A673 (cell line): ENCODE data around the gene ZMIZ2. TPM values are rescaled to one million over a fixed set of nuclear protein-coding genes. Genes with fewer than 3 reads are reported as not detected.
"Not testable (repeated sequence)": the region's sequence is repeated elsewhere in the genome, so short reads cannot be mapped to it uniquely, and the experiment has no call there.

Source experiments
- BruUV-seq: library from RNA; stranded (reverse); fragments of 400-500 nt; replicated peaks from 2 replicates; lab custom pipeline; 2021; lab: Mats Ljungman, UMichigan
- CTCF ChIA-PET: fragments of 300-600 bp; sonication (Branson Sonifier 250); formaldehyde crosslinking; loops from one replicate; lab custom pipeline; 2022; ENCODE audit warnings: antibody characterized with exemption; lab: Charles Lee
- POLR2A ChIA-PET: fragments of 300-600 bp; sonication (Branson Sonifier 250); formaldehyde crosslinking; loops from one replicate; lab custom pipeline; 2022; ENCODE audit warnings: antibody characterized with exemption; ENCODE audit not compliant: low non-redundant PET; lab: Charles Lee
- DNase-seq: peaks from one replicate; pipeline ENCODE4 v3.0.0-alpha.2; 2015; ENCODE audit warnings: low spot score
- H3K27ac ChIP-seq: fragments of 200-600 bp; sonication (generic); 2 replicates; pipeline ENCODE4 v1.5.1; 2016; ENCODE audit warnings: mixed run types, low read depth, mild to moderate bottlenecking, mixed read lengths, antibody characterized with exemption, low read length; ENCODE audit not compliant: poor library complexity, severe bottlenecking
- H3K27me3 ChIP-seq: fragments of 200-600 bp; sonication (generic); replicated peaks from 2 replicates; pipeline ENCODE4 v1.6.1; 2017; ENCODE audit warnings: mixed run types, low read depth, mild to moderate bottlenecking, mixed read lengths, antibody characterized with exemption, low read length; ENCODE audit not compliant: insufficient read depth, poor library complexity
- H3K36me3 ChIP-seq: fragments of 200-600 bp; sonication (generic); 2 replicates; pipeline ENCODE4 v1.6.1; 2016; ENCODE audit warnings: mixed run types, mild to moderate bottlenecking, mixed read lengths, antibody characterized with exemption, low read length; ENCODE audit not compliant: insufficient read depth, poor library complexity, severe bottlenecking
- H3K4me1 ChIP-seq: fragments of 200-600 bp; sonication (generic); 2 replicates; pipeline ENCODE4 v1.6.1; 2017; ENCODE audit warnings: mixed run types, mild to moderate bottlenecking, mixed read lengths, antibody characterized with exemption, low read length; ENCODE audit not compliant: insufficient read depth, poor library complexity, severe bottlenecking
- H3K4me3 ChIP-seq: fragments of 200-600 bp; sonication (generic); 2 replicates; pipeline ENCODE4 v1.5.1; 2016; ENCODE audit warnings: low read depth, mixed run types, mild to moderate bottlenecking, mixed read lengths, low read length; ENCODE audit not compliant: poor library complexity, severe bottlenecking
- H3K9me3 ChIP-seq: fragments of 200-600 bp; sonication (generic); 2 replicates; pipeline ENCODE4 v1.6.1; 2016; ENCODE audit warnings: mixed run types, low read depth, mild to moderate bottlenecking, mixed read lengths, antibody characterized with exemption, low read length; ENCODE audit not compliant: poor library complexity, severe bottlenecking
- CTCF ChIP-seq: fragments of 300-800, 200-600 bp; sonication (generic); conservative IDR thresholded peaks from 2 replicates; pipeline ENCODE4 v1.5.1; 2017; ENCODE audit warnings: low read depth, mild to moderate bottlenecking, antibody characterized with exemption, low read length, moderate library complexity, mixed read lengths
- EZH2 ChIP-seq: fragments of 200-600 bp; sonication (generic); IDR thresholded peaks from 2 replicates; pipeline ENCODE4 v1.6.1; 2017; ENCODE audit warnings: borderline replicate concordance, low read depth, mild to moderate bottlenecking, mixed read lengths, antibody characterized with exemption, low read length; ENCODE audit not compliant: poor library complexity, severe bottlenecking
- intact Hi-C: fragments of 100-400 bp; cut with micrococcal nuclease; formaldehyde crosslinking; loops from one replicate; pipeline ENCODE4 v1.10.0; 2022; ENCODE audit not compliant: unreplicated experiment
- total RNA-seq: library from RNA; stranded (reverse); gene quantifications from 2 replicates; pipeline ENCODE4 v1.2.3, GENCODE V29; 2021

Gene ZMIZ2
- total RNA-seq, 1 experiment from 2014 or later, result 114 TPM

- Histone ChIP-seq H3K36me3 (peaks cover 68% of the 10 kb centered on the region), H3K4me1 (peaks cover 11% of the 10 kb centered on the region), H3K27me3 (no peaks in the 10 kb centered on the region), H3K4me3 (no peak overlapping the region), H3K27ac (no peak overlapping the region), H3K9me3 (no peaks in the 10 kb centered on the region)
- TF ChIP-seq EZH2 (no peak), CTCF (no peak)
- DNase-seq, result no peak
- intact Hi-C loops, result no loop called here
- no TSS peak for BruUV-seq
- ChIA-PET POLR2A (no interaction called here), CTCF (no interaction called here)
These were observed 53.2 kb downstream of the ZMIZ2 start for GRCh38 chr7:44801890-44802289.

GRCh38 chr7:44802418-44803025 is 53.9 kb downstream of the ZMIZ2 start:
- no TSS peak for BruUV-seq
- intact Hi-C loops, result no loop called here
- ChIA-PET POLR2A (no interaction called here), CTCF (no interaction called here)
- no peak overlapping the region for H3K27ac ChIP-seq
- H3K9me3 ChIP-seq, result no peaks in the 10 kb centered on the region
- H3K4me1 ChIP-seq, result peaks cover 11% of the 10 kb centered on the region
- no peak for TF ChIP-seq EZH2
- no peak for TF ChIP-seq CTCF
- no peaks in the 10 kb centered on the region for H3K27me3 ChIP-seq
- H3K36me3 ChIP-seq, result peaks cover 67% of the 10 kb centered on the region
- no peak overlapping the region for H3K4me3 ChIP-seq
- no peak for DNase-seq

GRCh38 chr7:44803828-44804519 is 55.3 kb downstream of the ZMIZ2 start:
- intact Hi-C loops, CTCF ChIA-PET, H3K27ac ChIP-seq, H3K4me3 ChIP-seq, BruUV-seq, H3K27me3 ChIP-seq, H3K4me1 ChIP-seq, DNase-seq, H3K9me3 ChIP-seq: not testable (repeated sequence)
- peaks cover 53% of the 10 kb centered on the region for H3K36me3 ChIP-seq
- POLR2A ChIA-PET, result interaction anchor here (0.7 kb wide), 1 partner anchor 12 kb away, joined by 4 read pairs; no protein-coding TSS in a partner anchor

GRCh38 chr7:44805950-44806349 is 57.3 kb downstream of the ZMIZ2 start:
- DNase-seq, result no peak
- POLR2A ChIA-PET, result no interaction called here
- H3K27me3 ChIP-seq, result no peaks in the 10 kb centered on the region
- no peak for TF ChIP-seq CTCF
- TF ChIP-seq EZH2, result no peak
- no TSS peak for BruUV-seq
- peaks cover 33% of the 10 kb centered on the region for H3K36me3 ChIP-seq
- H3K4me1 ChIP-seq, result no peaks in the 10 kb centered on the region
- no peak overlapping the region for H3K27ac ChIP-seq
- H3K9me3 ChIP-seq, result no peaks in the 10 kb centered on the region
- H3K4me3 ChIP-seq, result no peak overlapping the region
- intact Hi-C loops, result no loop called here
- CTCF ChIA-PET, result interaction anchor here (0.6 to 0.9 kb wide), 3 partner anchors 41 to 240 kb away, joined by 3 to 4 read pairs (median 3); no protein-coding TSS in a partner anchor
